ENCODE data around the gene MED9. TPM values are rescaled to one million over a fixed set of nuclear protein-coding genes. Genes with fewer than 3 reads are reported as not detected.
"Not testable (repeated sequence)": the region's sequence is repeated elsewhere in the genome, so short reads cannot be mapped to it uniquely, and the experiment has no call there.

MED9 gene
- total and polyA plus RNA-seq, 4 donors, result 6.6 to 11.1 (median 7.8) TPM

DNA sequence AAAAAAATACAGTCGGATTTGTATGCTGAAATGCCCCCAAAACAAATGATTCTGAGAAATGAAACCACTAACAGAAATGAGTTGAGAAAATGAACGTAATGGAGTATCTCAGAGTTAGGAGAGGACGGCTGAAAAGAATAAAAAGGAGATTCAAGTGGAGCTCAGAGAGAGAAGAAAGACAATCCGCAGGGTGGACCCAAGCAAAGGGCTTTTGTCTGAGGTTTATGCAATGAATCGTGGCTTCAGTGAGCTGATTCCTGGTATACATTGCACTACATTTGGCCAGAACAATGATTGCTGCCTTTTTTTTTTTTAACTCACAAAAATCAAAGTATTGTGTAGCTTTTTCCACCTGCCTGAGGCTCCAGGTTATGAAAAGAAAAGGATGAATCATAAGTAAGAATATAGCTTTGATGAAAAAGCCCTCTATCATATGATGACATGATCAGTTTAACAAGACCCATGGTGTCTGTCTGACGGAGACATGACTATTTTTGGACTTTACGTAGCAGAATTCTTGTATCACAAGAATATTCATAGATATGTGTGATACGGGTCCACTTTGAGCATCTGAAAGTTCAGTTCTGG, 4.4 kb upstream of the MED9 start:
- ATAC-seq (ENCODE audit: low FRiP score) (no peak), DNase-seq (no peak)
- Histone ChIP-seq H3K4me1 (ENCODE audit: control insufficient read depth in 1 of 2, insufficient read depth in 2 of 2, low read length in 2 of 2) (no peaks in the 10 kb centered on the region), H3K27me3 (ENCODE audit: control insufficient read depth in 1 of 2, insufficient read depth in 2 of 2, low read length in 1 of 2) (no peaks in the 10 kb centered on the region), H3K4me3 (ENCODE audit: low read length in 2 of 2) (no peak overlapping the region), H3K27ac (ENCODE audit: low read depth in 1 of 2, low read length in 2 of 2) (no peak overlapping the region), H3K9me3 (ENCODE audit: control insufficient read depth, low read length) (no peaks in the 10 kb centered on the region), H3K36me3 (ENCODE audit: control insufficient read depth in 1 of 2, insufficient read depth in 2 of 2, low read length in 1 of 2) (no peaks in the 10 kb centered on the region)
- WGBS, 2 donors, result 44 to 46% methylated on average over 8 of the region's 8 CpGs
- intact Hi-C loops (cut with DNase I), result no loop called here

DNA sequence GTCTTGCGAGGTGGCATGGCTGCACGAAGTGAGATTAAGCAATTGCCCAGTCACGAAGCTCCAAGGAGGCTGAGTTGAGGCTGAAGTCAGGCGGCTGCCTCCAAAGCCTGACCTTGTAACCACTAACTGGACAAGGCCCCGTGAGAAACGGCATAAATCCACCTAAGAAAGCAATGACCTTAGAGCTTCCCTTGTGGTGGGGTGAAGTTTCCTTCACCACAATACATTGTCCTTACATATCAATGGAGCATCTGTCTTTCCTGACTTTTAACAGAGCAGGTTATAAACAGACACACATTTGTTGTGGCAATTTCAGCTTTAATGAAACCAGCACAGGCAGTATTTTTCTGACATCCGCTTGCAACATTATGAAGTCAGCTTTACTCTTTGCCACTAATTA, 2.5 kb upstream of the MED9 start:
- no peaks in the 10 kb centered on the region for H3K36me3 ChIP-seq (ENCODE audit: control insufficient read depth in 1 of 2, insufficient read depth in 2 of 2, low read length in 1 of 2)
- H3K9me3 ChIP-seq (ENCODE audit: control insufficient read depth, low read length), result no peaks in the 10 kb centered on the region
- intact Hi-C loops (cut with DNase I), result no loop called here
- no peak overlapping the region for H3K4me3 ChIP-seq (ENCODE audit: low read length in 2 of 2)
- H3K4me1 ChIP-seq (ENCODE audit: control insufficient read depth in 1 of 2, insufficient read depth in 2 of 2, low read length in 2 of 2), result no peaks in the 10 kb centered on the region
- H3K27ac ChIP-seq (ENCODE audit: low read depth in 1 of 2, low read length in 2 of 2), result no peak overlapping the region
- no peaks in the 10 kb centered on the region for H3K27me3 ChIP-seq (ENCODE audit: control insufficient read depth in 1 of 2, insufficient read depth in 2 of 2, low read length in 1 of 2)
- no peak for DNase-seq
- ATAC-seq (ENCODE audit: low FRiP score), result no peak
- WGBS, 2 donors, result 63 to 65% methylated on average over 7 of the region's 7 CpGs

DNA sequence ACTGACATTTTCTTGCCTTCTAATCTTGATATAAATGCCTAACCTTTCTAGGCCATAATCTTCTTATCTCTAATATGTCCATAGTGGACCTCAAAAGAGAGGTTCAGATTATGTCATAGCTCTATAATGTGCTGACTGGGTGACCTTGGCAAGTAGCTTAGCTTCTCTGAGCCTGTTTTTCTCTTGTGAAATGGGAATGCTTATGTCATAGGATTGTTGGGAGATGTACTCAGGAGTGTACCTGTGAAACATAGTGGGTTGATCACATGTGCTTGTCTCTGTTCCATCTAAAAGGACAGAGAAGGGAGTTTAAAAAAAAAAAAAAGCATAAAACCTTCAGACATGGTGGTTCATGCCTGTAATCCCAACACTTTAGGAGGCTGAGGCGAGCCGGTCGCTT, 2.4 kb downstream of the MED9 start:
- Histone ChIP-seq H3K9me3 (ENCODE audit: control insufficient read depth, low read length) (no peaks in the 10 kb centered on the region), H3K27ac (ENCODE audit: low read depth in 1 of 2, low read length in 2 of 2) (no peak overlapping the region), H3K36me3 (ENCODE audit: control insufficient read depth in 1 of 2, insufficient read depth in 2 of 2, low read length in 1 of 2) (no peaks in the 10 kb centered on the region), H3K4me3 (ENCODE audit: low read length in 2 of 2) (no peak overlapping the region), H3K27me3 (ENCODE audit: control insufficient read depth in 1 of 2, insufficient read depth in 2 of 2, low read length in 1 of 2) (no peaks in the 10 kb centered on the region), H3K4me1 (ENCODE audit: control insufficient read depth in 1 of 2, insufficient read depth in 2 of 2, low read length in 2 of 2) (no peaks in the 10 kb centered on the region)
- intact Hi-C loops (cut with DNase I), result no loop called here
- DNase-seq, result no peak
- no peak for ATAC-seq (ENCODE audit: low FRiP score)
- 96 to 97% methylated on average over 3 of the region's 3 CpGs for WGBS, 2 donors

DNA sequence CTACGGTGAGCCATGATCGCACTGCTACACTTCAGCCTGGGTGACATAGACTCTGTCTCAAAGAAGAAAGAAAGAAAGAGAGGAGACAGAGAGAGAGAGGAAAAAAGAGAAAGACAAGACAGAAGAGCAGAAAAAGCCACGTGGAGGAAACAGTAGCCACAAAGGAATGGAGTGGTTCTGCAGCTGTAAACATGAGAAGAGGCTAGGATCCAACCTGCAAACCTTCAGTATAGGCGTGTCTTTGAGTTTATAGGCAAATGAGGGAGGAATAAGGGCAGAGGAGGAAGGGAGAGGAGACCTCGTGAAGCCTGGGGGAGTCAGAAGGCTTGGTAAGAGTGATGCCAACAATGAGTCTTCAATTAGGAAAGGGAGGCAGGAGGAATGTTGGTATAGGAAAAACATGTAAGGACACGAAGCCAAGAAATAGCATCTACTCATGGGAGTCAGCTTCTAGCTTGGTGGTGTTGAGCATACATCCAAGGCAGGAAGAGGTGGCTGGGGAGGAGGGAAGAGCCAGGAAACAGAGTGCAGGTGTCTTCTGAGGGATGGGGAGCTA, 3.9 kb downstream of the MED9 start:
- intact Hi-C loops (cut with DNase I), result no loop called here
- H3K4me3 ChIP-seq (ENCODE audit: low read length in 2 of 2), result no peak overlapping the region
- H3K9me3 ChIP-seq (ENCODE audit: control insufficient read depth, low read length), result no peaks in the 10 kb centered on the region
- no peak for ATAC-seq (ENCODE audit: low FRiP score)
- no peaks in the 10 kb centered on the region for H3K36me3 ChIP-seq (ENCODE audit: control insufficient read depth in 1 of 2, insufficient read depth in 2 of 2, low read length in 1 of 2)
- WGBS, 2 donors, result 78 to 81% methylated on average over 6 of the region's 6 CpGs
- DNase-seq, result no peak
- H3K27ac ChIP-seq (ENCODE audit: low read depth in 1 of 2, low read length in 2 of 2), result no peak overlapping the region
- H3K4me1 ChIP-seq (ENCODE audit: control insufficient read depth in 1 of 2, insufficient read depth in 2 of 2, low read length in 2 of 2), result no peaks in the 10 kb centered on the region
- H3K27me3 ChIP-seq (ENCODE audit: control insufficient read depth in 1 of 2, insufficient read depth in 2 of 2, low read length in 1 of 2), result no peaks in the 10 kb centered on the region

DNA sequence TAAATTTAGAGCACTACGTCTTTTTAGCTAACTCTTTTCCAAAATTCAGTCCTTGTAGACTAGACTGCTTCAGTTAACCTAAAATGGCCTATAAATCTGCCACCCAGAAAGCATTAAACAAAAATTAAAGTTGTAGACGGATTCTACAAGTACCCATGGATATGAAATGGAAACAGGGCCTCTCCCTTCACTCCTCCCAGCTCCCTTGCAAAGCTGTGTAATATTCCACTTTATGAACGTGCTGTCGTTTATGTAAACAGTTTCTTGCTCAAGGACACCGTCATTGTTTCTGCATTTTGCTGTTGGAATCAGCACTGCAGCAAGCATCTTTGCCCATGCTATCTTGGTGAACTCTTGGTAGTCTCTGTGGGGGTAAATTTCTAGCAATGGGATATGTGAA, 5.1 kb downstream of the MED9 start:
- DNase-seq (no peak), ATAC-seq (ENCODE audit: low FRiP score) (no peak)
- intact Hi-C loops (cut with DNase I), result no loop called here
- no peaks in the 10 kb centered on the region for H3K27me3 ChIP-seq (ENCODE audit: control insufficient read depth in 1 of 2, insufficient read depth in 2 of 2, low read length in 1 of 2)
- H3K27ac ChIP-seq (ENCODE audit: low read depth in 1 of 2, low read length in 2 of 2), result no peak overlapping the region
- no peaks in the 10 kb centered on the region for H3K4me1 ChIP-seq (ENCODE audit: control insufficient read depth in 1 of 2, insufficient read depth in 2 of 2, low read length in 2 of 2)
- H3K9me3 ChIP-seq (ENCODE audit: control insufficient read depth, low read length), result no peaks in the 10 kb centered on the region
- no peak overlapping the region for H3K4me3 ChIP-seq (ENCODE audit: low read length in 2 of 2)
- H3K36me3 ChIP-seq (ENCODE audit: control insufficient read depth in 1 of 2, insufficient read depth in 2 of 2, low read length in 1 of 2), result no peaks in the 10 kb centered on the region
- WGBS, 2 donors, result 61 to 62% methylated on average over 5 of the region's 5 CpGs

DNA sequence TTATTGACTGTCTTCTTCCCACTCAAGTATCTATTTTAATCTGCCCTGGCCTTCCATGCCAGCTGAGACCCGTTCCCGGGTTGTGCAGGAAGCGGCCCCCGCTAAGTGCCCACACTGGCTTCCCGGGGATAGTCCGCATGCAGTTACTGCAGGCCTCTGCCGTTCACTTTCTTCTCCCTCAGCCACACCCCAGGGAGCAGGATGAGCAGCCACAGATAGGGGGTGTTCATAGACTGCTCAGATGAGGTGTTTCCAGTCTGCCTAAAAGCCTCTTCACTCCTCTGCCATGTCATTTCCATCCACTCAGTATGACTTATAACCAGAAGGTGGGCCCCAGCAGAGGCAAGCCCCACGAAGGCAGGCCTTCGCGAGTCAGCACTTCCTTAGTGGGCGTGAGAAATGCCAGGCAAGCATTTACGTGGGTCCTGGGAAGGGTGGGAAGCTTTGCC, 7.7 kb downstream of the MED9 start:
- no peaks in the 10 kb centered on the region for H3K36me3 ChIP-seq (ENCODE audit: control insufficient read depth in 1 of 2, insufficient read depth in 2 of 2, low read length in 1 of 2)
- DNase-seq (no peak), ATAC-seq (ENCODE audit: low FRiP score) (no peak)
- no peaks in the 10 kb centered on the region for H3K9me3 ChIP-seq (ENCODE audit: control insufficient read depth, low read length)
- H3K27me3 ChIP-seq (ENCODE audit: control insufficient read depth in 1 of 2, insufficient read depth in 2 of 2, low read length in 1 of 2), result no peaks in the 10 kb centered on the region
- no peaks in the 10 kb centered on the region for H3K4me1 ChIP-seq (ENCODE audit: control insufficient read depth in 1 of 2, insufficient read depth in 2 of 2, low read length in 2 of 2)
- H3K27ac ChIP-seq (ENCODE audit: low read depth in 1 of 2, low read length in 2 of 2), result no peak overlapping the region
- 78 to 81% methylated on average over 12 of the region's 12 CpGs for WGBS, 2 donors
- no peak overlapping the region for H3K4me3 ChIP-seq (ENCODE audit: low read length in 2 of 2)
- intact Hi-C loops (cut with DNase I), result no loop called here

DNA sequence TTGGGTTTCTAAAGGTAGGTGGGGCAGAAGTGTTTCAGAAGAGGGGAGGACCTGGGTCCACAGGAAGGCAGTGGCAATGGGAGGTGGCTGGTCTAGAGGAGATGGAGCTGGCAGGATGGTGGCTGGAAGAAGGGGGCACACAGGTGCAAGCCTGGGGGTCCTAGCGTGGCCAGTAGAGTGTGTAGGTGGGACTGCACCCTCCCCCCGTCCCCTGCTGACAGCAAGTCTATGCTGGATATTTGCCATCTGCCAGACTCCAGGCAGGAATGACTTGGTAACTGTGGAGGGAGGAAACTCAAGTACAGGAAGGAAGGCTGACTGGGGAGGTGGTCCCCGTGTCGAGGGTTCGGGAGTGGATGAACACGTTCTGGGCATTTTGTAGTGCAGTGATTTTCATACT, 8.6 kb downstream of the MED9 start:
- no peak overlapping the region for H3K4me3 ChIP-seq (ENCODE audit: low read length in 2 of 2)
- no peaks in the 10 kb centered on the region for H3K27me3 ChIP-seq (ENCODE audit: control insufficient read depth in 1 of 2, insufficient read depth in 2 of 2, low read length in 1 of 2)
- no peak overlapping the region for H3K27ac ChIP-seq (ENCODE audit: low read depth in 1 of 2, low read length in 2 of 2)
- no peaks in the 10 kb centered on the region for H3K36me3 ChIP-seq (ENCODE audit: control insufficient read depth in 1 of 2, insufficient read depth in 2 of 2, low read length in 1 of 2)
- WGBS, 2 donors, result 96% methylated on average over 6 of the region's 6 CpGs
- H3K4me1 ChIP-seq (ENCODE audit: control insufficient read depth in 1 of 2, insufficient read depth in 2 of 2, low read length in 2 of 2), result no peaks in the 10 kb centered on the region
- intact Hi-C loops (cut with DNase I), result no loop called here
- DNase-seq (no peak), ATAC-seq (ENCODE audit: low FRiP score) (no peak)
- H3K9me3 ChIP-seq (ENCODE audit: control insufficient read depth, low read length), result no peaks in the 10 kb centered on the region

DNA sequence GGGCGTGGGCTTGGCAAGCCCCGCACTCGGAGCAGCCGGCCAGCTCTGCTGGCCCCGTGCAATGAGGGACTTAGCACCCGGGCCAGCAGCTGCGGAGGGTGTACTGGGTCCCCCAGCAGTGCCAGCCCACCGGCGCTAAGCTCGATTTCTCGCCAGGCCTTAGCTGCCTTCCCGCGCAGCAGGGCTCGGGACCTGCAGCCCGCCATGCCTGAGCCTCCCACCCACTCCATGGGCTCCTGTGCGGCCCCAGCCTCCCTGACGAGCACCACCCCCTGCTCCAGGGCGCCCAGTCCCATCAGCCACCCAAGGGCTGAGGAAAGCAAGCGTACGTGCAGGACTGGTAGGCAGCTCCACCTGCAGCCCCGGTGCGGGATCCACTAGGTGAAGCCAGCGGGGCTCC, 9.6 kb downstream of the MED9 start:
- H3K27ac ChIP-seq (ENCODE audit: low read depth in 1 of 2, low read length in 2 of 2); DNase-seq; H3K36me3 ChIP-seq (ENCODE audit: control insufficient read depth in 1 of 2, insufficient read depth in 2 of 2, low read length in 1 of 2); ATAC-seq (ENCODE audit: low FRiP score); H3K4me1 ChIP-seq (ENCODE audit: control insufficient read depth in 1 of 2, insufficient read depth in 2 of 2, low read length in 2 of 2); H3K27me3 ChIP-seq (ENCODE audit: control insufficient read depth in 1 of 2, insufficient read depth in 2 of 2, low read length in 1 of 2); H3K4me3 ChIP-seq (ENCODE audit: low read length in 2 of 2); intact Hi-C loops (cut with DNase I); H3K9me3 ChIP-seq (ENCODE audit: control insufficient read depth, low read length): not testable (repeated sequence)
- WGBS, 2 donors, result 96 to 98% methylated on average over 21 to 23 of the region's 23 CpGs

DNA sequence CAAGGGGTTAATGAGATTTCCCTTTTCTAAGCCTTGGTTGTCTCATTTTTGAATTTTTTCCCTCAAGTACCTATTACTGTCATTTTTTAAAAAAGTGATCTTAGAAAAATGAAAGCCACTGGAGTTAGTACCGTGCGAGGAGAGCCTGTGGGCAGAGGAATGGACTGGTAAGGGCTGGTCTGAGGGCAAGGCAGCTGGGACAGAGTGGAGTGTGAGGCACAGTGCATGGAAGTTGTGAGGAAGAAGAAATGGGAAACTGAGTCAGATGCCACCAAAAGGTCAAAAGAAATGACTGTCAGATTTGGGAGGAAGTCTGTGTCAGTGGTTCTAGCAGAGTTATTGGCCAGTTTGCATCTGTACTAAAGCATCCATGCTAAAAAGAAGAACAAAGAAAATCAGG, 11.2 kb downstream of the MED9 start:
- H3K36me3 ChIP-seq (ENCODE audit: control insufficient read depth in 1 of 2, insufficient read depth in 2 of 2, low read length in 1 of 2), result peaks cover 0 to 4% of the 10 kb centered on the region in 2 donors

More for the DNA sequence above, 11.2 kb downstream of the MED9 start:
- no peak for DNase-seq
- H3K27me3 ChIP-seq (ENCODE audit: control insufficient read depth in 1 of 2, insufficient read depth in 2 of 2, low read length in 1 of 2), result no peaks in the 10 kb centered on the region
- intact Hi-C loops (cut with DNase I), result no loop called here
- 83 to 86% methylated on average over 2 of the region's 2 CpGs for WGBS, 2 donors
- H3K4me3 ChIP-seq (ENCODE audit: low read length in 2 of 2), result no peak overlapping the region
- H3K4me1 ChIP-seq (ENCODE audit: control insufficient read depth in 1 of 2, insufficient read depth in 2 of 2, low read length in 2 of 2), result no peaks in the 10 kb centered on the region
- no peak for ATAC-seq (ENCODE audit: low FRiP score)
- H3K27ac ChIP-seq (ENCODE audit: low read depth in 1 of 2, low read length in 2 of 2), result no peak overlapping the region
- no peaks in the 10 kb centered on the region for H3K9me3 ChIP-seq (ENCODE audit: control insufficient read depth, low read length)
